MM.1S (cell line): Measurements from ENCODE around the gene DNAH9.

Experiments used
- DNase-seq: peaks from one replicate; pipeline ENCODE4 v3.0.0-alpha.2; 2015
- H2AFZ ChIP-seq: fragments of 300-600 bp; sonication (generic); 2 replicates; pipeline ENCODE4 v1.6.0; 2016; ENCODE audit warnings: antibody characterized with exemption, low read length
- H3F3A ChIP-seq: fragments of 300-600 bp; sonication (generic); 2 replicates; pipeline ENCODE4 v1.6.1; 2016; ENCODE audit warnings: mild to moderate bottlenecking, antibody characterized with exemption, low read length, moderate library complexity, mixed read lengths; ENCODE audit not compliant: insufficient read depth
- H3K27ac ChIP-seq: fragments of 300-600 bp; sonication (generic); 2 replicates; pipeline ENCODE4 v1.5.1; 2016; ENCODE audit warnings: mild to moderate bottlenecking, low read length
- H3K27me3 ChIP-seq: fragments of 300-600 bp; sonication (generic); replicated peaks from 2 replicates; pipeline ENCODE4 v1.6.0; 2016; ENCODE audit warnings: low read length; ENCODE audit not compliant: insufficient read depth
- H3K36me3 ChIP-seq: fragments of 300-600 bp; sonication (generic); replicated peaks from 2 replicates; pipeline ENCODE4 v1.6.1; 2016; ENCODE audit warnings: mild to moderate bottlenecking, low read length, mixed read lengths; ENCODE audit not compliant: insufficient read depth
- H3K4me1 ChIP-seq: fragments of 300-600 bp; sonication (generic); 2 replicates; pipeline ENCODE4 v1.6.1; 2016; ENCODE audit warnings: low read length, mixed read lengths
- H3K4me2 ChIP-seq: fragments of 300-600 bp; sonication (generic); 2 replicates; pipeline ENCODE4 v1.6.0; 2016; ENCODE audit warnings: low read depth, low read length
- H3K4me3 ChIP-seq: fragments of 300-600 bp; sonication (generic); 2 replicates; pipeline ENCODE4 v1.5.1; 2016; ENCODE audit warnings: low read length, mixed read lengths
- H3K79me2 ChIP-seq: fragments of 300-600 bp; sonication (generic); 2 replicates; pipeline ENCODE4 v1.6.1; 2016; ENCODE audit warnings: mixed run types, low read length, mixed read lengths
- H3K9ac ChIP-seq: fragments of 300-600 bp; sonication (generic); 2 replicates; pipeline ENCODE4 v1.6.1; 2016; ENCODE audit warnings: low read length, mixed read lengths
- H3K9me2 ChIP-seq: fragments of 300-600 bp; sonication (generic); replicated peaks from 2 replicates; pipeline ENCODE4 v1.6.1; 2016; ENCODE audit warnings: mild to moderate bottlenecking, low read length, mixed read lengths; ENCODE audit not compliant: insufficient read depth
- H3K9me3 ChIP-seq: fragments of 300-600 bp; sonication (generic); replicated peaks from 2 replicates; pipeline ENCODE4 v1.6.1; 2016; ENCODE audit warnings: mild to moderate bottlenecking, low read length, mixed read lengths; ENCODE audit not compliant: insufficient read depth
- H4K20me1 ChIP-seq: fragments of 300-600 bp; sonication (generic); 2 replicates; pipeline ENCODE4 v1.6.1; 2016; ENCODE audit warnings: mild to moderate bottlenecking, low read length, moderate library complexity, mixed read lengths; ENCODE audit not compliant: insufficient read depth
- EZH2 ChIP-seq: fragments of 300-600 bp; sonication (generic); optimal IDR thresholded peaks from 2 replicates; pipeline ENCODE3; 2017; ENCODE audit warnings: low read depth, mild to moderate bottlenecking, antibody characterized with exemption, low read length, mixed read lengths
- EZH2phosphoT487 ChIP-seq: fragments of 300-600 bp; sonication (generic); IDR thresholded peaks from 2 replicates; pipeline ENCODE4 v1.6.1; 2018; ENCODE audit warnings: antibody characterized with exemption, low read length
- TF ChIP-seq, protein P1 (sequence below): fragments of 300-600 bp; sonication (generic); IDR thresholded peaks from 2 replicates; pipeline ENCODE4 v1.5.1; 2016; ENCODE audit warnings: antibody characterized with exemption, low read length, mixed read lengths

DNAH9 gene

DNA sequence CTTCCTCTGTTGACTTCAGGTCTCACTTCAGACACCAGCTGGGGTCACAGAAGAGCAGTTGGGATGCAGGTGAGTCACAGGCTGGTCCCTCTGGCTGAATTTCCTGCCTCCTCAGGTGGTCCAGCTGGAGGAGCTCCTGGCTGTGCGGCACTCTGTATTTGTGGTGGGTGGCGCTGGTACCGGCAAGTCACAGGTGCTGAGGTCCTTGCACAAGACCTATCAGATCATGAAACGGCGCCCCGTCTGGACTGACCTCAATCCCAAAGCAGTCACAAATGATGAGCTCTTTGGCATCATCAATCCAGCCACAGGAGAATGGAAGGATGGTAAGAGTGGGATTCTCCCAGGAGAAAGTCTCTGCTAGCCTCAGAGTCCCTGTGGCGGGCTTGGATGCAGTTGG is 149.2 kb downstream of the DNAH9 start:
- TF ChIP-seq EZH2phosphoT487 (no peak), EZH2 (no peak)
- TF ChIP-seq, protein P1, sequence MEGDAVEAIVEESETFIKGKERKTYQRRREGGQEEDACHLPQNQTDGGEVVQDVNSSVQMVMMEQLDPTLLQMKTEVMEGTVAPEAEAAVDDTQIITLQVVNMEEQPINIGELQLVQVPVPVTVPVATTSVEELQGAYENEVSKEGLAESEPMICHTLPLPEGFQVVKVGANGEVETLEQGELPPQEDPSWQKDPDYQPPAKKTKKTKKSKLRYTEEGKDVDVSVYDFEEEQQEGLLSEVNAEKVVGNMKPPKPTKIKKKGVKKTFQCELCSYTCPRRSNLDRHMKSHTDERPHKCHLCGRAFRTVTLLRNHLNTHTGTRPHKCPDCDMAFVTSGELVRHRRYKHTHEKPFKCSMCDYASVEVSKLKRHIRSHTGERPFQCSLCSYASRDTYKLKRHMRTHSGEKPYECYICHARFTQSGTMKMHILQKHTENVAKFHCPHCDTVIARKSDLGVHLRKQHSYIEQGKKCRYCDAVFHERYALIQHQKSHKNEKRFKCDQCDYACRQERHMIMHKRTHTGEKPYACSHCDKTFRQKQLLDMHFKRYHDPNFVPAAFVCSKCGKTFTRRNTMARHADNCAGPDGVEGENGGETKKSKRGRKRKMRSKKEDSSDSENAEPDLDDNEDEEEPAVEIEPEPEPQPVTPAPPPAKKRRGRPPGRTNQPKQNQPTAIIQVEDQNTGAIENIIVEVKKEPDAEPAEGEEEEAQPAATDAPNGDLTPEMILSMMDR = no peak
- no peak overlapping the region for H3K4me2 ChIP-seq
- H3K36me3 ChIP-seq = no peaks in the 10 kb centered on the region
- no peak overlapping the region for H3K9ac ChIP-seq
- H2AFZ ChIP-seq = no peak overlapping the region
- H3K27me3 ChIP-seq = no peaks in the 10 kb centered on the region
- no peak overlapping the region for H3K4me3 ChIP-seq
- no peaks in the 10 kb centered on the region for H3K9me2 ChIP-seq
- H3F3A ChIP-seq = no peaks in the 10 kb centered on the region
- H3K4me1 ChIP-seq = no peaks in the 10 kb centered on the region
- H4K20me1 ChIP-seq = no peaks in the 10 kb centered on the region
- H3K27ac ChIP-seq = no peak overlapping the region
- DNase-seq = no peak
- no peaks in the 10 kb centered on the region for H3K9me3 ChIP-seq
- H3K79me2 ChIP-seq = no peaks in the 10 kb centered on the region

DNA sequence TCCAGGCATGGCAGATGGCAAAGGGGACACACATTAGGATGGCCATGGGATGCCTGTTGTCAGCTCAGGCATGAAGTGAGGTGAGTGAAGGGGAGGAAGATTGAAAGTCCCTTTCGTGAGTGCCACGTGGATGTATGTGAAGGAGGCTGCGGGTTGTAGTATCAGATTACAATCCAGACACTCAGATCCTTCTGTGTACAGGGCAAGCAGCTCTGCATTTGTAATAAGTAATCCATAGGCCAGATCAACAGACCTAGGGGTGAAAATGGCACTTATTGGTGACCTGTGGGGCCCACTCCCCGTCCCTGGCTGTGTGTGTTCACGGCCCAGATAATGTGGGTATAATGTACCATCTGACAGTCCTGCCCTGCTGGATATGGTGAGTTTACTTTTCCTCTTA is 159.5 kb downstream of the DNAH9 start:
- no peak overlapping the region for H2AFZ ChIP-seq
- no peak overlapping the region for H3K9ac ChIP-seq
- H3K4me2 ChIP-seq = no peak overlapping the region
- H3K4me3 ChIP-seq = no peak overlapping the region
- no peaks in the 10 kb centered on the region for H3K4me1 ChIP-seq
- H3K36me3 ChIP-seq = no peaks in the 10 kb centered on the region
- no peaks in the 10 kb centered on the region for H3F3A ChIP-seq
- no peaks in the 10 kb centered on the region for H3K9me2 ChIP-seq
- TF ChIP-seq EZH2 (no peak), EZH2phosphoT487 (no peak)
- TF ChIP-seq, protein P1 = no peak
- H3K27ac ChIP-seq = no peak overlapping the region
- no peak for DNase-seq
- H4K20me1 ChIP-seq = no peaks in the 10 kb centered on the region
- H3K27me3 ChIP-seq = no peaks in the 10 kb centered on the region
- no peaks in the 10 kb centered on the region for H3K79me2 ChIP-seq
- H3K9me3 ChIP-seq = no peaks in the 10 kb centered on the region

DNA sequence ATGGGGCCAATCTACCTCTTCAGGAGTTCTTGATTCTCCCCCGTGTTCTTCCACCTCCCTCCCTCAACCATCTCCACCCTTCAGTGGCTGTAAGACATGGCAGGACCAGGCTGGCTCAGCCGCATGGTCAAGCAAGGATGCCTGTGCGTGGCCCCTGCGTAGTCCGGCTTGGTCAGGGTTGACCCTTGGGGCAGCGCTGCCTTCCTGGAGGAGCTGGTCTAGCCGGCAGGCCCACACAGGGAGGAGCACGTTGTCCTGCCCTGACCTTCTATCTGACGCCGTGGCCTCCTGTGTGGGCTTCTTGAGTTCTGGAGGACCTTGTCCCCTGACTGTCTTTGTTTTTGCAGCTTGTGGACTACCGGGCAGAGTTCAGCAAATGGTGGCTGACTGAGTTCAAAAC is 169.8 kb downstream of the DNAH9 start:
- no peak overlapping the region for H3K4me2 ChIP-seq
- H3K36me3 ChIP-seq = no peaks in the 10 kb centered on the region
- no peak overlapping the region for H2AFZ ChIP-seq
- H3K4me3 ChIP-seq = no peak overlapping the region
- TF ChIP-seq, protein P1 = no peak
- no peak for TF ChIP-seq EZH2phosphoT487
- TF ChIP-seq EZH2 = no peak
- H3K9me3 ChIP-seq = no peaks in the 10 kb centered on the region
- no peaks in the 10 kb centered on the region for H3K27me3 ChIP-seq
- no peaks in the 10 kb centered on the region for H4K20me1 ChIP-seq
- no peaks in the 10 kb centered on the region for H3K9me2 ChIP-seq
- H3K79me2 ChIP-seq = no peaks in the 10 kb centered on the region
- no peak overlapping the region for H3K9ac ChIP-seq
- H3K27ac ChIP-seq = no peak overlapping the region
- no peaks in the 10 kb centered on the region for H3K4me1 ChIP-seq
- no peak for DNase-seq
- H3F3A ChIP-seq = no peaks in the 10 kb centered on the region
